Superior temporal gyrus (tissue), 1 donor: ENCODE data around the gene MEIKIN.

Source experiments
- DNase-seq: peaks from one replicate; pipeline ENCODE4 v3.0.0-alpha.2; 2016; ENCODE audit errors: extremely low spot score

The MEIKIN gene

GRCh38 chr5:131974016-131974415 is 28.6 kb upstream of the MEIKIN start:
- DNase-seq, result no peak

- DNase-seq, result no peak
These were observed 27.7 kb upstream of the MEIKIN start for GRCh38 chr5:131973089-131973712.

GRCh38 chr5:131968396-131968954 is 23.0 kb upstream of the MEIKIN start:
- DNase-seq, result no peak

GRCh38 chr5:131966551-131966950 is 21.1 kb upstream of the MEIKIN start:
- DNase-seq, result no peak

GRCh38 chr5:131965826-131966415 is 20.5 kb upstream of the MEIKIN start:
- no peak for DNase-seq

- DNase-seq, result no peak
These were observed 14.4 kb upstream of the MEIKIN start for GRCh38 chr5:131959906-131960305.

- no peak for DNase-seq
These were observed 13.7 kb upstream of the MEIKIN start for GRCh38 chr5:131959136-131959535.

- peak; percentile 58 for DNase-seq
These were observed 12.4 kb upstream of the MEIKIN start for GRCh38 chr5:131957721-131958441.

- DNase-seq, result no peak
These were observed 8.5 kb upstream of the MEIKIN start for GRCh38 chr5:131953969-131954368.

GRCh38 chr5:131952301-131952857 is 6.9 kb upstream of the MEIKIN start:
- peak; percentile 42 for DNase-seq

GRCh38 chr5:131950706-131951105 is 5.2 kb upstream of the MEIKIN start:
- no peak for DNase-seq

- no peak for DNase-seq
These were observed 2.0 kb upstream of the MEIKIN start for GRCh38 chr5:131947445-131947844.

GRCh38 chr5:131944702-131945550 is 537 bp downstream of the MEIKIN start:
- DNase-seq, result no peak

- DNase-seq, result no peak
These were observed 1.5 kb downstream of the MEIKIN start for GRCh38 chr5:131943916-131944315.

- DNase-seq, result no peak
These were observed 3.4 kb downstream of the MEIKIN start for GRCh38 chr5:131942016-131942415.

GRCh38 chr5:131939690-131940345 is 5.6 kb downstream of the MEIKIN start:
- DNase-seq, result no peak

- DNase-seq, result no peak
These were observed 13.2 kb downstream of the MEIKIN start for GRCh38 chr5:131932235-131932634.

GRCh38 chr5:131928957-131929356 is 16.5 kb downstream of the MEIKIN start:
- DNase-seq, result no peak

GRCh38 chr5:131926168-131926567 is 19.3 kb downstream of the MEIKIN start:
- DNase-seq, result no peak

- no peak for DNase-seq
These were observed 29.0 kb downstream of the MEIKIN start for GRCh38 chr5:131916481-131916880.

GRCh38 chr5:131914472-131914871 is 31.0 kb downstream of the MEIKIN start:
- DNase-seq, result no peak
